Activated T-cell treated with anti-CD3 and anti-CD28 coated beads, Interleukin-2, amount 50 U/mL, for 48 hours (primary cell): Measurements from ENCODE around the gene GFOD1.

Experiments used
- DNase-seq, 2 experiments: peaks; one replicate each; pipeline ENCODE4 v3.0.0-alpha.2; 2020

GFOD1 gene

GRCh38 chr6:13372076-13372475 lies 115.3 kb downstream of the GFOD1 start:
- DNase-seq, result no peak

GRCh38 chr6:13371421-13372072 lies 115.9 kb downstream of the GFOD1 start:
- DNase-seq, result no peak

GRCh38 chr6:13370623-13371022 lies 116.8 kb downstream of the GFOD1 start:
- no peak for DNase-seq

DNA sequence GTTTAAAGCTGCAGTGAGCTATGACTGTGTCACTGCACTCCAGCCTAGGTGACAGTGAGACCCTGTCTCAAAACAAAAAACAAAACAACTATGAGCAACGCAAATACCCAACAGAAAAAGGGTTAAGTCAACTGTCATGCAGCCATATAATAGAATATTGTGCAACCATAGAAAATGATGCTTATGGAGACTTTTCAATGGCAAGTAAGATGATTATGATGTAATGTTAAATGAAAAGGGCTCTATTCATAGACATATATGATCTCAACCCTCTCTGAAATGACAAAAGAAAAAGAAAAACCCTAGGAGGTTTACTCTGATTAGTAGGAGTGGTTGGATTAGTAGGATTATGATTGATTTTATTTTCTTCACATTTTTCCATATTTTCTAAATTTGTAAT lies 117.8 kb downstream of the GFOD1 start:
- no peak for DNase-seq

DNA sequence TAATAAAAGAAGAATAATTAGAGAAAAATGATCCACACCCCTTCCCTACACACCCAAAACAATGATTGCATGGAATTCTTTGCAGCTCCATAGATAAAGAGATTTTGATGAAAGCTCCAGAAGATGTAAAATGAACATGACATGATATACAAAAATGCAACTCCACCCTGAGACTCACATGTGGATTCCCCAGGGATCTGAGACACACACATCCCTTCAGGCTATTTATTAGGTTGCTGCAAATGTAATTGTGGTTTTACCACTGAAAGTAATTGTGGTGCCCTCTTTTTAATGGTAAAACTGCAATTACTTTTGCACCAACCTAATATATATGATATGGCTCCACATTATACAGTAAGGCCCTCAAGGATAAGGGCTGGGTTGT lies 118.7 kb downstream of the GFOD1 start:
- no peak for DNase-seq

DNA sequence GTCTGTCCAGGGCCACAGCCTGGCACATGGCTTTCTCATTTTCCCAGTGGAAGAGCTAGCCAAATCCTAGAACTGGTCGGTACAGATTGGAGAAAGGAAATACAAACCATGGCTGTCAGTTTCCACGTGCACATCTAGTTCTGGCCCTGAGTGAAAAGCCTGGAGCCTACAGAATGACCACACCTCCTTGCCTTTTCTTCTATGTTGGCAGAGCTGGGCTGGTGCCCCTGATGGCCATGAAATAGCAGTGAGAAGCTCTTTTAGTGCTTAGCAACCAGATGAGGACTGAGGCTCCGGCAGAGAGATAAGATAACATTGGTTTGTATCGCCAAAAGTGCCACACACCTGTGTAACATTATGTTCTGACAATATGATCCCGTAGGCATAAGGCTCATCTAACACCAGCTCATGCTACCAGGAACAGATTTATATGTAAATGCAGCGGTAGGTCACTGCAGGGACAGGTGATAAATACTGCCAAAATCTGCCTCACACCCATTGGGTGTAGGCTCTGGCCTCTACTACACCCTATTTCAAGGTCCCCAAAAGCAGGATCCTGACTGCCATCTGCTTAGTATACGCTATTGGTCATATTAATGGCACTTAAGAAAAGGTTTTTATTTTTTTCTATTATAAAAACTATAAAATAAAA lies 119.2 kb downstream of the GFOD1 start:
- no peak for DNase-seq

DNA sequence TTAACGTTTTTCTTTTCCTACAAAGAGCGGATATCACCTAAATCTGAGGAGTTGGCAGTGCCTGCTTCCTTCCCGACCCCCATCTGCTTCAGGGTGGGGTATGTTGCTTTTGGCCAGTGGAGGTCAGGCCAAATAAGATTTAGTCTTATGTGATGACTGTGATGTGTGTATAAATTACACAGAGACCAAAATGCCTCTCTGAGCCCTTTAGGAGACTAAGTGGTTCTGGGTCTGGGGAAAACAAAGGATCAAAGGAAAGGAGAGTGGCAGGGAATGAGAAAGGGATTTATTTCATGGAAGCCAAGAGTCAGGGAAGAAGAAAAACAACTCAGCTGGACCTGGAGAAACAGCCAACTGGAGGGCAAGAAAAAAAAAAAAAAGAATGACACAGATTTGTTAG lies 120.0 kb downstream of the GFOD1 start:
- DNase-seq, result no peak

GRCh38 chr6:13365320-13365719 lies 122.1 kb downstream of the GFOD1 start:
- no peak for DNase-seq

DNA sequence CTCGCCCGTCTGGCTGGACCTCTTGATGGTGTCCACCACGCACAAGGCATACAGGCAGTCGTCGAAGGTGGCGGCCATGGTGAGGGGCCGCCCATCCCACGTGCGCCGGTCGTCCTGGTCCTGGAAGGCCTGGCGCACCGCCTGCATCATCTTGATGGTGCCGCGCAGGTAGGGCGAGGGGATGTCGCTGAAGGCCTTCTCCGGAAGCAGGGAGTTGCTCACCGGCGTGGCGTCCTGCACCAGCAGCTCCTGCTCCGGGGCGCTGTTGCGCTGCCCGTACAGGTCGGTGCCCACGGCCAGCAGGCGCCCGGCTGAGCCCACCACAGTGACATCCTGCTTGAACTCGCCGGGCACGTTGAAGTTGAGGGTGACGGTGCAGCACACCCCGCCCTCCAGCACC lies 122.6 kb downstream of the GFOD1 start:
- no peak for DNase-seq

- no peak for DNase-seq
Measured at GRCh38 chr6:13362412-13362811, 125.0 kb downstream of the GFOD1 start.

DNA sequence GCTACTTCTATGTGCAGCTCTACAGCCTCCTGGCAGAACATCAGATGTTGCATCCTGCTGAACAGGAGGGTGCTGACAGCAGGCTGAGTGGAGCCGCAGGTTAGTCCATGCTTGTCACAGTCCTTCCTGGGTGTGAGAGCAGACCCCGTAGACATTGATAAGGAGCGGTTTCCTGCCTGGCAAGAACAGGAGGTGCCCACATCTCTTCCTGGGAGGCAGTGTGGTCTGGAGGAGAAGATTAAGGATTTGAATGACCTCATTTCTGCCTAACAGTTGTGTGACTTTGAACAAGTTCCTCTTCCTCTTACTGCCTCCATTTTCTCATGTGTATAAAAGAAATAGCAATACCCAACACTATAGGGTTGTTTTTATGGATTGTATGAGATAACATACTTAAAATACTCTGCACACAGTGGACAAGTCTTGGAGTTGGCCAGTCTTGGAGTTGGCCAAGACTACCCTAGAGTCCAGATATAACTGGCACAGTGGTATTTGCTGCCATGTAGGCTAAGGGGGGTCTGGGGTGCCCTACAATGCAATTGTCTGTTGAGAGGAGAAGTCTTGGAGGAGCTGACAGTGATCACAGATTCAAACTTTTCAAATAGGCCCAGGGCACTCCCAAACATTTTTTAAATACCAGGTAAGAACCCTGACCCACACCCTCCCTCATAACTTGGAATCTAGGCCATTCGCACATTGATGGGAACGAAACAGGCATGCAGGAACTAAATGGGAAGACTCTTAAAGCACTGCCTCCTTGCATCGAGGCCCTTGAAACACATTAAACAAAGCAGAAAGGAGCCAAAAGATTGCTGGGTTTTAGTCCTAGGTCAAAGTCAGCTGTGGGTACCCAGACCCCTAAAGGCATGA lies 126.5 kb downstream of the GFOD1 start:
- no peak for DNase-seq

DNA sequence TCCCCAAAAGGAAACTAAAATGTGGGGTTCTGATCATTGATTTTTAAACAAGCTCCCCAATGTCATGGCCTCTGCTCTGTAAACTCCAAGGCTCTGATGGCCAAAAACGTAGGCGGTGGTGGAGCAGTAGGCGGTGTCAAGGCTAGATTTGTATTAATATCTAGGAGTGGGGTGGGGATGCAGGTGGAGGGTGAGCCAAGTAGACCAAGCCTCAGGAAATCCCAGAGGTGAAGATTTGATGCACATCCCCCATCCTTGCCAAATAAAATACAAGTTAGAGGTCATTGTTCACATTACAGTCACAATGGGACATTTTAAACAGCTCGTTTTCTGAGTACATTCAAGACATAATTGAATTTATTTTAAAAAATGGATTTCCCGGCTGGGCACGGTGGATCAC lies 128.1 kb downstream of the GFOD1 start:
- no peak for DNase-seq

- DNase-seq, result no peak
Measured at GRCh38 chr6:13358511-13358910, 128.9 kb downstream of the GFOD1 start.

- DNase-seq, result no peak
Measured at GRCh38 chr6:13357551-13358075, 129.8 kb downstream of the GFOD1 start.

- no peak for DNase-seq
Measured at GRCh38 chr6:13355999-13356785, 131.2 kb downstream of the GFOD1 start.

DNA sequence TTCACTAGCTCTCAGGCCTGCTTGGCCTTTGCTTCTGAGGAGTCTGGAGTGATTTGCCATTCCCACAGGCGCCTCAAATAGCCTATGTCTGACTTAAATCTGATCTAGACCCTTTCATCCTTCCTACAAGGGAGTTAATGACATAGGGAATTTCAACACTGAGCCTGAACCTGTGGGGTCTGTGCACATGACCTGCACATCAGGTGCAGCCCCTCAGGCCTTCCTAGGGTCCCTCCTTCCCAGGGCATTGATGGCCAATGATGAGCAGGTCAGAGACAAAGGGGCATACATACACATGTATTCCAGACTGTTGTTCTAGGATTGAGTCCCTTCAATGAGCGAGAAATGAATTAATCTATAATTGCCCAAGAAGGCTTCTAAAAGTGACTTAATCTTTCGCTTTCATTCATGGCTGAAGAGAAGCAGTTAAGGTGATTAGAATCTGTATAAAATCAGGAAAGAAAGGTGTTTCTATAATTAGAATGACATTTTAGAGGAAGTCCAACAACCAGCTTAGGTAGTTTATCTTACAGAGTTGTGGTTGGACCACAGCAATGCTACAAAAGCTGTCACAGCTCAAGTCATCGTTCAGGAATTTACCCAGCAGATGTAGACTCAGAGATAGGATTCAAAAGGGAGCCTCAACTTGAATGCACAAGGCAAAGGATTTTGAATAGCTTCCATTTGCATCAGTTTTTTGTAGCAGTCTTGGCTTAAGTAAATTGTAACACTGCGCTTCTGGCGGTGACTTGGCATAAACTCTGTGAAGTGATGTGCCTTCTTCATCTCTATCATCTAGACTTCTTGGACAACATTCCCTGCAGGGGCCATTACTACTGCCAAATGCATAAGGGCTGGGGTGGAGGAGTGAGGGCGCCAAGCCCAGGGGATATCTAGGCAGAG lies 132.1 kb downstream of the GFOD1 start:
- DNase-seq, result peak; percentile 38 to 44

- no peak for DNase-seq
Measured at GRCh38 chr6:13354331-13355042, 132.9 kb downstream of the GFOD1 start.

- no peak for DNase-seq
Measured at GRCh38 chr6:13352165-13352564, 135.2 kb downstream of the GFOD1 start.

DNA sequence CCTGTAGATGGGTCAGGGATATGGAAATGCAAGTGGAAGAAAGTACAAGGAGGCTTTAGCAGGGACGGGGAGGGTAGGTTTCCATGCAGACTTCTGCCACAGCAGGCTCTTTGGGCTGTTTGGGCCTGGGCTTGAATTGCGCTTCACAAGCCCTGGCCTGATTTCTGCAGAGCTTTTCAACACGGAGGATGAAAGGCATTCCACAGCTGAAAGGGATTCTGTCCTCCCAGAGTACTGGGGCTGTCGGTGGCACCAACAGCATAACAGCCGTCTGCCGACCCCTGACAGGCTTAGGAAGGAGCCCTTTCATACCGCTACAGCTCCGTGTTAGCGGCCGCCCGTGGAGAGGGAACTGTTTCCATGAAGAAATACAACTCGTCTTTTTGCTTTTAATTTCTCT lies 136.1 kb downstream of the GFOD1 start:
- no peak for DNase-seq

DNA sequence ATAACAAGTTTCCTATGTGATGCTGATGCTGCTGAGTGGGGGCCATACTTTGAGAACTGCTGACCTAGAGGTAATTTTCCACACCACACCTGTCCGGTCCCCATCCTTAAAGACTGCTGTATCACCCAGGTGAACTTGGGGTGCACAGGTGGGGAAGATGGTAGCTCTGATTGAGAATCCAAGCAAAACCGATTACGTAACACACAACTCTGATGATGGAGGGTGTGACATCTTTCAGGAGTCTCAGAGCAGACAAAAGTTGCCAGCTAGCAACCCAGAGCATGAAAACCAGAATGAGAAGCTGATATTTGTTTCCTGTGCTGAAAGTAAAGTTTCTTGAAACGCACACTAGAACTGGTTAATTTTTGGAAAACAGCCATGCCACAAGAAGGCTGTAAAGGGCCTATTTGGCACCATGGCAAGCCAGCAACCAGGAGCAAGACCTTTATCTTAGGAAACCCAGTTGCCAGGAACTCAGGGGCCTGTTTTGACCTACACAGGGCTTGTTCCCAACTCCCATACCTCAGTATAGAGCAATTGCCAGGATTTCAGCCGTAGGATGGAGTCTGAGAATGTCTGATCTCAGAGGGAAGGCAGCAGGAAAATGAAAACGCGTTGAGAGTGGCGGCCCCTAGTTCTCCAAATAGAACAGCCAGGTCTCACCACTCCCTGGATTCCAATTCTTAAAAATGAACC lies 137.4 kb downstream of the GFOD1 start:
- DNase-seq, result no peak
